GM23338 (cell line): ENCODE data around the gene ECE2. TPM values are rescaled to one million over a fixed set of nuclear protein-coding genes. Genes with fewer than 3 reads are reported as not detected.
A peak's percentile ranks its signal among the peaks of the same experiment; 100 is the strongest.

Experiments
- ATAC-seq: fragments of 200-7000 bp; cut with Tn5 transposase; 3 replicates; pipeline ENCODE4 v1.9.1; 2020
- DNase-seq: peaks from one replicate; pipeline ENCODE4 v3.0.0-alpha.2; 2015; ENCODE audit warnings: low spot score
- H2AFZ ChIP-seq: fragments of 200-600 bp; sonication (generic); 2 replicates; pipeline ENCODE4 v1.8.0; 2016; ENCODE audit warnings: antibody characterized with exemption, mild to moderate bottlenecking, moderate library complexity
- H3F3A ChIP-seq: fragments of 200-600 bp; sonication (generic); replicated peaks from 2 replicates; pipeline ENCODE4 v1.8.0; 2017; ENCODE audit warnings: antibody characterized with exemption, mixed run types, low read depth
- H3K27ac ChIP-seq: fragments of 200-600 bp; sonication (generic); 2 replicates; pipeline ENCODE4 v1.6.1; 2016; ENCODE audit warnings: low read depth
- H3K27me3 ChIP-seq: fragments of 200-600 bp; sonication (generic); 2 replicates; pipeline ENCODE4 v1.8.0; 2016; ENCODE audit warnings: mild to moderate bottlenecking, mixed run types, moderate library complexity; ENCODE audit not compliant: insufficient read depth
- H3K36me3 ChIP-seq: fragments of 200-600 bp; sonication (generic); 2 replicates; pipeline ENCODE4 v1.8.0; 2016; ENCODE audit warnings: mild to moderate bottlenecking; ENCODE audit not compliant: insufficient read depth
- H3K4me1 ChIP-seq: fragments of 200-600 bp; sonication (generic); 2 replicates; pipeline ENCODE4 v1.8.0; 2016; ENCODE audit warnings: mild to moderate bottlenecking, moderate library complexity; ENCODE audit not compliant: insufficient read depth
- H3K4me2 ChIP-seq: fragments of 200-600 bp; sonication (generic); 2 replicates; pipeline ENCODE4 v1.7.1; 2017; ENCODE audit warnings: mixed run types
- H3K4me3 ChIP-seq: fragments of 200-600 bp; sonication (generic); 2 replicates; pipeline ENCODE4 v1.6.1; 2016; ENCODE audit warnings: mixed run types
- H3K79me2 ChIP-seq: fragments of 200-600 bp; sonication (generic); replicated peaks from 2 replicates; pipeline ENCODE4 v1.8.0; 2017; ENCODE audit warnings: mild to moderate bottlenecking; ENCODE audit not compliant: insufficient read depth
- H3K9me2 ChIP-seq: fragments of 200-600 bp; sonication (generic); 2 replicates; pipeline ENCODE4 v1.8.0; 2017; ENCODE audit not compliant: insufficient read depth
- H4K20me1 ChIP-seq: fragments of 200-600 bp; sonication (generic); replicated peaks from 2 replicates; pipeline ENCODE4 v1.8.0; 2017; ENCODE audit warnings: mild to moderate bottlenecking; ENCODE audit not compliant: insufficient read depth
- H3K27ac Mint-ChIP-seq: 2 replicates; pipeline ENCODE4 v1.8.0; 2020; ENCODE audit warnings: inconsistent platforms, mild to moderate bottlenecking, moderate library complexity, mixed read lengths
- H3K27me3 Mint-ChIP-seq: 3 replicates; pipeline ENCODE4 v1.8.0; 2022; ENCODE audit warnings: low read depth, mild to moderate bottlenecking, moderate library complexity, mixed read lengths, inconsistent platforms; ENCODE audit not compliant: insufficient read depth, poor library complexity
- H3K36me3 Mint-ChIP-seq: 3 replicates; pipeline ENCODE4 v1.8.0; 2021; ENCODE audit warnings: low read depth, mild to moderate bottlenecking, inconsistent platforms, moderate library complexity, mixed read lengths
- H3K4me1 Mint-ChIP-seq: 3 replicates; pipeline ENCODE4 v1.8.0; 2020; ENCODE audit warnings: mild to moderate bottlenecking, inconsistent platforms, mixed read lengths
- H3K4me3 Mint-ChIP-seq: 3 replicates; pipeline ENCODE4 v1.8.0; 2021; ENCODE audit warnings: moderate library complexity, mild to moderate bottlenecking, inconsistent platforms, mixed read lengths
- H3K9me3 Mint-ChIP-seq: 3 replicates; pipeline ENCODE4 v1.8.0; 2020; ENCODE audit warnings: moderate library complexity, mild to moderate bottlenecking, inconsistent platforms, mixed read lengths
- CTCF ChIP-seq, 2 experiments: fragments of 200-600 bp in 1 of 2; sonication (generic) in 1 of 2; conservative IDR thresholded peaks; 2 replicates each; pipeline versions ENCODE4 v1.5.1 to v1.6.1; 2016 to 2017; ENCODE audit warnings: antibody characterized with exemption in 2 of 2, low read depth in 2 of 2, mild to moderate bottlenecking in 2 of 2, moderate library complexity in 1 of 2
- ETS1 ChIP-seq: IDR thresholded peaks from 2 replicates; pipeline ENCODE4 v1.6.1; 2016; ENCODE audit warnings: antibody characterized with exemption
- NANOG ChIP-seq: IDR thresholded peaks from 2 replicates; pipeline ENCODE4 v1.6.1; 2016; ENCODE audit warnings: antibody characterized with exemption, borderline replicate concordance
- STAT1 ChIP-seq: IDR thresholded peaks from one replicate; pipeline ENCODE4 v1.6.1; 2016; ENCODE audit warnings: antibody characterized with exemption; ENCODE audit not compliant: unreplicated experiment
- ZNF114 ChIP-seq: fragments of 250-450 bp; sonication (Bioruptor Pico); IDR thresholded peaks from 2 replicates; pipeline ENCODE4 v1.5.0; 2020; ENCODE audit warnings: mild to moderate bottlenecking, moderate library complexity
- ZNF331 ChIP-seq: fragments of 250-450 bp; sonication (Bioruptor Pico); IDR thresholded peaks from 2 replicates; pipeline ENCODE4 v1.5.0; 2020; ENCODE audit warnings: low read depth, mild to moderate bottlenecking, moderate library complexity
- ZNF462 ChIP-seq: fragments of 250-450 bp; sonication (Bioruptor Pico); IDR thresholded peaks from 2 replicates; pipeline ENCODE4 v1.5.0; 2020; ENCODE audit warnings: mild to moderate bottlenecking, moderate library complexity
- polyA plus RNA-seq: library from polyadenylated mRNA; unstranded; fragments of >200 nt; fragmentation: Nextera tagmentation; extraction: Ambion mirVana; gene quantifications from 2 replicates; pipeline ENCODE4 v1.2.1, GENCODE V29; 2016
- total RNA-seq: library from RNA; depleted of rRNA; stranded (reverse); fragments of >200 nt; shearing (Covaris generic); gene quantifications from 2 replicates; pipeline ENCODE4 v1.2.3, GENCODE V29; 2014

The ECE2 gene
- total and polyA plus RNA-seq, 2 experiments from 2014 or later: 0.24 to 0.48 TPM

GRCh38 chr3:184307915-184308314, 32.1 kb downstream of the ECE2 start (continued):
- TF ChIP-seq ZNF462 (CRISPR knock-in tag) (no peak), NANOG (no peak), STAT1 (no peak), ZNF331 (CRISPR knock-in tag) (no peak), ETS1 (no peak), ZNF114 (CRISPR knock-in tag) (no peak)

GRCh38 chr3:184308744-184309143, 32.9 kb downstream of the ECE2 start:
- H3K9me2 ChIP-seq: no peaks in the 10 kb centered on the region
- Mint-ChIP-seq H3K27ac (no peak overlapping the region), H3K36me3 (peaks cover 66% of the 10 kb centered on the region), H3K4me1 (no peaks in the 10 kb centered on the region), H3K27me3 (peaks cover 15% of the 10 kb centered on the region), H3K4me3 (no peak overlapping the region), H3K9me3 (no peaks in the 10 kb centered on the region)
- no peak overlapping the region for H3K27ac ChIP-seq
- no peak overlapping the region for H3K4me2 ChIP-seq
- no peak for TF ChIP-seq ZNF114 (CRISPR knock-in tag)
- TF ChIP-seq CTCF (conservative IDR thresholded peaks at IDR 0.05; ENCODE audit: low read depth in 2 of 2): peak in 1 of 2 experiments; percentile 14; a peak in 1 of 4 replicates
- peaks cover 9% of the 10 kb centered on the region for H3K79me2 ChIP-seq
- H2AFZ ChIP-seq: no peak overlapping the region
- H3K4me1 ChIP-seq: no peaks in the 10 kb centered on the region
- DNase-seq: no peak
- no peak overlapping the region for H3K4me3 ChIP-seq
- H4K20me1 ChIP-seq: 0 out of 2 replicates have a peak, but pooled peaks cover 13% of the 10 kb centered on the region
- H3F3A ChIP-seq: peaks cover 10% of the 10 kb centered on the region; the same call in 1 of the 2 replicates
- ATAC-seq: no peak
- H3K36me3 ChIP-seq: peaks cover 31% of the 10 kb centered on the region
- H3K27me3 ChIP-seq: no peaks in the 10 kb centered on the region
